OCI-LY7 (cell line): ENCODE measurements around the gene PLXDC2. TPM values are rescaled to one million over a fixed set of nuclear protein-coding genes. Genes with fewer than 3 reads are reported as not detected.

Experiments used
- BruUV-seq: library from RNA; stranded (reverse); fragments of 400-500 nt; replicated peaks from 2 replicates; lab custom pipeline; 2021; lab: Mats Ljungman, UMichigan
- CTCF ChIA-PET: fragments of 300-600 bp; sonication (Branson Sonifier 250); formaldehyde crosslinking; loops from one replicate; lab custom pipeline; 2022; ENCODE audit warnings: antibody characterized with exemption; ENCODE audit not compliant: unreplicated experiment; lab: Charles Lee
- POLR2A ChIA-PET: fragments of 300-600 bp; sonication (Branson Sonifier 250); formaldehyde crosslinking; loops from one replicate; lab custom pipeline; 2022; ENCODE audit warnings: antibody characterized with exemption; lab: Charles Lee
- DNase-seq: peaks from one replicate; pipeline ENCODE4 v3.0.0-alpha.2; 2015; ENCODE audit warnings: low spot score
- H2AFZ ChIP-seq: fragments of 200-600 bp; sonication (generic), shearing (Covaris generic); 2 replicates; pipeline ENCODE4 v1.6.1; 2014; ENCODE audit warnings: mild to moderate bottlenecking, antibody characterized with exemption, low read length, moderate library complexity
- H3K27ac ChIP-seq: fragments of 200-600 bp; sonication (generic); 2 replicates; pipeline ENCODE4 v1.5.1; 2014; ENCODE audit warnings: mixed run types, low read depth, mild to moderate bottlenecking, moderate library complexity, low read length, inconsistent platforms; ENCODE audit not compliant: poor library complexity, severe bottlenecking
- H3K36me3 ChIP-seq: fragments of 200-600 bp; sonication (generic); 2 replicates; pipeline ENCODE4 v1.6.1; 2014; ENCODE audit warnings: mild to moderate bottlenecking, antibody characterized with exemption, low read length, moderate library complexity, mixed read lengths; ENCODE audit not compliant: insufficient read depth
- H3K4me1 ChIP-seq: fragments of 200-600 bp; sonication (generic); 2 replicates; pipeline ENCODE4 v1.5.1; 2014; ENCODE audit warnings: mild to moderate bottlenecking, low read length; ENCODE audit not compliant: insufficient read depth, poor library complexity, severe bottlenecking
- H3K4me2 ChIP-seq: fragments of 200-600 bp; sonication (generic); 2 replicates; pipeline ENCODE4 v1.6.1; 2014; ENCODE audit warnings: mild to moderate bottlenecking, low read length
- H3K4me3 ChIP-seq: fragments of 200-600 bp; sonication (generic); 2 replicates; pipeline ENCODE4 v1.5.1; 2014; ENCODE audit warnings: mild to moderate bottlenecking, low read depth, low read length; ENCODE audit not compliant: poor library complexity, severe bottlenecking
- H3K79me2 ChIP-seq: fragments of 200-600 bp; sonication (generic); 2 replicates; pipeline ENCODE4 v1.6.1; 2016; ENCODE audit warnings: low read depth, mild to moderate bottlenecking, low read length, moderate library complexity, mixed read lengths; ENCODE audit not compliant: insufficient read depth
- H3K9me2 ChIP-seq: fragments of 200-600 bp; sonication (generic); 2 replicates; pipeline ENCODE4 v1.6.1; 2016; ENCODE audit warnings: mild to moderate bottlenecking, low read length, mixed read lengths; ENCODE audit not compliant: insufficient read depth
- H3K9me3 ChIP-seq: fragments of 200-600 bp; sonication (generic); 2 replicates; pipeline ENCODE4 v1.6.1; 2014; ENCODE audit warnings: mild to moderate bottlenecking, mixed run types, low read length, mixed read lengths
- H4K20me1 ChIP-seq: fragments of 200-600 bp; sonication (generic); 2 replicates; pipeline ENCODE4 v1.6.1; 2014; ENCODE audit warnings: mild to moderate bottlenecking, antibody characterized with exemption, low read length, moderate library complexity, mixed read lengths; ENCODE audit not compliant: insufficient read depth
- EZH2phosphoT487 ChIP-seq: fragments of 200-600 bp; sonication (generic); IDR thresholded peaks from 2 replicates; pipeline ENCODE4 v1.6.1; 2018; ENCODE audit warnings: low read depth, borderline replicate concordance, mild to moderate bottlenecking, mixed run types, antibody characterized with exemption, low read length, moderate library complexity, mixed read lengths
- intact Hi-C: fragments of 100-400 bp; cut with micrococcal nuclease; formaldehyde crosslinking; loops from one replicate; pipeline ENCODE4 v1.10.0; 2022; ENCODE audit not compliant: unreplicated experiment
- total RNA-seq, 2 experiments: library from RNA; depleted of rRNA in 1 of 2; stranded (reverse); fragments of >200 nt in 1 of 2; shearing (Covaris generic) in 1 of 2; gene quantifications; 2 replicates each; pipeline ENCODE4 v1.2.3, GENCODE V29; 2014 to 2022
- TF ChIP-seq, protein P1 (sequence below): fragments of 200-600 bp; sonication (generic); conservative IDR thresholded peaks from 2 replicates; pipeline ENCODE4 v1.5.1; 2014; ENCODE audit warnings: mild to moderate bottlenecking, antibody characterized with exemption, low read length, moderate library complexity, mixed read lengths

PLXDC2 gene
- total RNA-seq, 2 experiments from 2014 or later: not detected

DNA sequence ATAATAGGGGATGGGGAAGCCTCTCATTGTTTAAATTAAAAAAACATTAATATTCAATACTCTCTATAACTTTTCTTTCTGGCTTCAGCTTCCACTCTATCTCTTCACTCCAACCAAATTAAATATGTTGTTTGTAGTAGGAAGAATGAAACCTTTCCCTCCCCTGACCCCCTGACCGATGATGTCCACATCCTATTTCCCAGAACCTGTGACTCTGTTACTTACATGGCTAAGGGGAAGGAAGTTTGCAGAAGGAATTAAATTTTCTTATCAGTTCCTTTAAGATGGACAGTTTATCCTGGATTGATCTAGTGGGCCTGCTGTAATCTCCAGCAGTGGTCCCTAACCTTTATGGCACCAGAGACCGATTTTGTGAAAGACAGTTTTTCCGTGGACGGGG lies 130.0 kb downstream of the PLXDC2 start:
- no peak for DNase-seq
- H4K20me1 ChIP-seq: no peaks in the 10 kb centered on the region
- no peaks in the 10 kb centered on the region for H3K9me3 ChIP-seq
- H3K36me3 ChIP-seq: no peaks in the 10 kb centered on the region
- H2AFZ ChIP-seq: no peak overlapping the region
- no peaks in the 10 kb centered on the region for H3K4me1 ChIP-seq
- H3K9me2 ChIP-seq: no peaks in the 10 kb centered on the region
- ChIA-PET POLR2A (no interaction called here), CTCF (interaction anchor here (0.5 kb wide), 1 partner anchor 83 kb away, joined by 3 read pairs; no protein-coding TSS in a partner anchor)
- TF ChIP-seq, protein P1, sequence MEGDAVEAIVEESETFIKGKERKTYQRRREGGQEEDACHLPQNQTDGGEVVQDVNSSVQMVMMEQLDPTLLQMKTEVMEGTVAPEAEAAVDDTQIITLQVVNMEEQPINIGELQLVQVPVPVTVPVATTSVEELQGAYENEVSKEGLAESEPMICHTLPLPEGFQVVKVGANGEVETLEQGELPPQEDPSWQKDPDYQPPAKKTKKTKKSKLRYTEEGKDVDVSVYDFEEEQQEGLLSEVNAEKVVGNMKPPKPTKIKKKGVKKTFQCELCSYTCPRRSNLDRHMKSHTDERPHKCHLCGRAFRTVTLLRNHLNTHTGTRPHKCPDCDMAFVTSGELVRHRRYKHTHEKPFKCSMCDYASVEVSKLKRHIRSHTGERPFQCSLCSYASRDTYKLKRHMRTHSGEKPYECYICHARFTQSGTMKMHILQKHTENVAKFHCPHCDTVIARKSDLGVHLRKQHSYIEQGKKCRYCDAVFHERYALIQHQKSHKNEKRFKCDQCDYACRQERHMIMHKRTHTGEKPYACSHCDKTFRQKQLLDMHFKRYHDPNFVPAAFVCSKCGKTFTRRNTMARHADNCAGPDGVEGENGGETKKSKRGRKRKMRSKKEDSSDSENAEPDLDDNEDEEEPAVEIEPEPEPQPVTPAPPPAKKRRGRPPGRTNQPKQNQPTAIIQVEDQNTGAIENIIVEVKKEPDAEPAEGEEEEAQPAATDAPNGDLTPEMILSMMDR: no peak
- TF ChIP-seq EZH2phosphoT487: no peak
- no peak overlapping the region for H3K27ac ChIP-seq
- H3K79me2 ChIP-seq: no peaks in the 10 kb centered on the region
- no peak overlapping the region for H3K4me2 ChIP-seq
- H3K4me3 ChIP-seq: no peak overlapping the region
- BruUV-seq: no TSS peak
- intact Hi-C loops: no loop called here

DNA sequence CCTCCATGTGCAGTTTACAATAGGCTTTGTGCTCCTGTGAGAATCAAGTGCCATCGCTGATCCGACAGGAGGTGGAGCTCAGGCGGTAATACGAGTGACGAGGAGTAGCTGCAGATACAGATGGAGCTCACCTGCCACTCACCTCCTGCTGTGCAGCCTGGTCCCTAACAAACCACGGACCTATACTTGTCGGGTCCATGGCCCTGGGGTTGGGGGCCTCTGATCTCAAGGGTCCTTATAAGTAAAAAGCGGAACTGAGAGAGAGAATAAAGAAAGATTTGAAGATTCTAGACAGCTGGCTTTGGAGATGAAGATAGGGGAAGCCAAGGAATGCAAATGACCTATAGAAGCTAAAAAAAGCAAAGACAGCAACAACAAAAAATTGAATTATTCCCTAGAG lies 130.6 kb downstream of the PLXDC2 start:
- intact Hi-C loops: no loop called here
- no TSS peak for BruUV-seq
- no peaks in the 10 kb centered on the region for H3K79me2 ChIP-seq
- no peak overlapping the region for H3K4me3 ChIP-seq
- TF ChIP-seq EZH2phosphoT487: no peak
- TF ChIP-seq, protein P1: no peak
- no peaks in the 10 kb centered on the region for H3K9me2 ChIP-seq
- POLR2A ChIA-PET: no interaction called here
- no peaks in the 10 kb centered on the region for H4K20me1 ChIP-seq
- DNase-seq: peak; percentile 16
- CTCF ChIA-PET: no interaction called here
- no peaks in the 10 kb centered on the region for H3K4me1 ChIP-seq
- H3K36me3 ChIP-seq: no peaks in the 10 kb centered on the region
- H2AFZ ChIP-seq: no peak overlapping the region
- no peak overlapping the region for H3K4me2 ChIP-seq
- no peaks in the 10 kb centered on the region for H3K9me3 ChIP-seq
- H3K27ac ChIP-seq: no peak overlapping the region

GRCh38 chr10:19947215-19947614 lies 131.0 kb downstream of the PLXDC2 start:
- DNase-seq: no peak
- Histone ChIP-seq H4K20me1 (no peaks in the 10 kb centered on the region), H3K4me3 (no peak overlapping the region), H3K79me2 (no peaks in the 10 kb centered on the region), H3K4me1 (no peaks in the 10 kb centered on the region), H3K9me2 (no peaks in the 10 kb centered on the region), H3K9me3 (no peaks in the 10 kb centered on the region), H3K27ac (no peak overlapping the region), H3K4me2 (no peak overlapping the region), H2AFZ (no peak overlapping the region), H3K36me3 (no peaks in the 10 kb centered on the region)
- TF ChIP-seq, protein P1: no peak
- no peak for TF ChIP-seq EZH2phosphoT487
- BruUV-seq: no TSS peak
- intact Hi-C loops: no loop called here
- CTCF ChIA-PET: no interaction called here
- POLR2A ChIA-PET: no interaction called here
